Activated gamma-delta T cell treated with Interleukin-2 at 50 U/mL for 16 hours (primary cell): Measurements from ENCODE around the gene PAX5.

ENCODE experiments used
- DNase-seq: peaks from one replicate; pipeline ENCODE4 v3.0.0-alpha.2; 2020

Gene PAX5

DNA sequence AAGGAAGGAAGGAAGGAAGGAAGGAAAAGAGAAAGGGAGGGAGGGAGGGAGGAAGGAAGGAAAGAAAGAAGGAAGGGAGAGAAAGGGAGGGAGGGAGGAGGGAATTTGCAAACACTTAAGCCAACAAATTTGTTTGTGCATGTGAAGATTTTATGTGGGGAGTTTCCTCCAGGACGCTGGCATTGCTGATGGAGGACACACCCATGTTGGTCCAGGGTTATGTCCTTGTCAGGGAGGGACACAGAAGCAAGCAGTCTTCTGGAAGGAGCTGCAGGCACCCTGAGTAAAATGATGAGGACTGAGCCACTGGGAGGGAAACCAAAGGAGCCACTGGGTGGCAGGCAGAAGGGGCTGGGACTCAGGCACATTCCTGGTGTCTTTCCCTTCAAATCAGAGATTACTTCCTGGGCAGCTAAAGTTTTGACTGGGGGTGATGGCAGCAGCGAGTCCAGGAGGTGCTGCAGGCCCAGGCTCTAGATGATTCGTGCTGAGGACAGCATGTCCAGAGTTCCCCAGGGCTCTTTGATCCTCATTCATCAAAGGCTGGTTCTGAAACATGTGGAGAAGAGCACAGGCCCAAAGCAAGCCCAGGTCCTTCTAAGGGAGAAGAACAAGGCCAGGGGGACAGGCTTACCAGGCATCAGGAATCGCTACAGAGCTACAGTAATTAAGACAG is 109.2 kb downstream of the PAX5 start:
- no peak for DNase-seq

DNA sequence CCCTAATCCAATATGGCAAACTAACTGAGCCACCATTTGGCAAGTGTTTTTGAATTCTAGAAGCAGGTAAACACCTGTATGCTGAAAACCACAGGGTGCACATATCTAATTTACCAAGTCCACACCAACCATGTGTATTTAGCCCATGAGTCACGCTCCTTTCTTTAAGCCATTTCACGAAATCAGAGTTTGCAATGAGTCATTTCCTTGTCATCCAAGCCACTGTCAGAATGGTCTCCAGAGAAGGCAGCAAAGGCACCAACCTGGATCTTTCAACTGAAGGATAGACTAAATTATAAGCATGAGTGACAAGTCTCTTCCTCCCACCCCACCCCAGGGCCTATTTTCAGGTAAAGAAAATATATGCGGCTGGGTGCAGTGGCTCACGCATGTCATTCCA is 110.0 kb downstream of the PAX5 start:
- DNase-seq = no peak

DNA sequence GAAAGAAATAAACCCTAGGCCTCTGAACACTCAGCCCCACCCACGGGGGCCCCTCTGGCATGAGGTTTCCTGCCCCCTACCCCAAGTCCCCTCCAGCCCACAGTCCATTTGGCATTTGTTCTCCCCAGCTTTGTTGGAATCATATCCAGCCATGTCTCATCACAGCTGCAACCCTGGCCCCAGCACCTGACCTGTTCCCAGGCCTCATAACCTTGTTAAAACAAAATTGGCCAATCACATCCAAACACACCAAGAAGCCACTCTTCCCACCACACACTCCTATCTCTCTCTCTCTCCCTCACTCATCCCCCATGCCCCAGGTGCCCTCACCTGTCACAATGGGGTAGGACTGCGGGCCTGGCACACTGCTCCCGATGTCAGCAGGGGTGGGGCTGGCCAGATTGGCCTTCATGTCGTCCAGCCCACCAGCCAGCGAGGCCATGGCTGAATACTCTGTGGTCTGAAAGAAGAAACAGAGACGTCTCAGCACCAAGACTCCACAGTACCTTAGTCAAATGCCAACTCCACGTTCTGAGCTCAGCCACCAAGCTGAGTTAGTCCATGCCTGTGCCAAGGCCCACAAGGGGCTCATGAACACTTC is 110.9 kb downstream of the PAX5 start:
- DNase-seq = no peak

DNA sequence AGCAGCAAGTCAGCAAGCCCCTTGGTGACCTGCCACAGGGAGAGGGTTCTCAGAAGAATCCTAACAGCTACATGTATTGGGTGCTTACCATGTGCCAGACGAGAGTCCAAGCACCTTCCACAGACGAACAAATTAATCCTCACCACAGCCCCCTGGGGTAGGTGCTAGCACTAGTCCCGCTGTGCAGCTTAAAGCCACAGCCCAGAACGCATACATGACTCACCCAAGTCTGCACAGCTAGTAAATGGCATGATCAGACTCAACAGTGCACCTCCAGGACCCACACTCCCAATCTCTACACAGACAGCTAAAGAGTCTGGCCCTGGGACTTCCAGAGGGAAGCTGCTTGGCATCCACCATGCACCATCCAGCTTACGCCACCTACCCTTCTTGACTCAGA is 111.5 kb downstream of the PAX5 start:
- DNase-seq = no peak

DNA sequence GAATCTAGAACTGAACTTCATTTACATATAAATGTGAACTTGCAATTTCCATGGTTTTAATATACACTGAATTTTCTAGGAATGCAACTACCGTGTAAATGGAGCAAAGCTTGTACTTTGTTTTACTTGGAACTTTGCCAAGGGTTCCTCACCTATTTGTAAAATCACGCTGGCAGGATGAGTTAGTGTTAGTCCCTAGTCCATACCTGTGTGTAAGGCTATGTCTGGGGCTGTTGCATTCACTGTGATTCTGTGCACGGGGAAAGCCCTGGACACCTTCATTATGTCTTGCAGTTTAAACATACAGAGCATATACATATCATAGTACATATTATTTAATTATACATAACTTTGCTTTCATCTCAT is 119.9 kb downstream of the PAX5 start:
- no peak for DNase-seq

DNA sequence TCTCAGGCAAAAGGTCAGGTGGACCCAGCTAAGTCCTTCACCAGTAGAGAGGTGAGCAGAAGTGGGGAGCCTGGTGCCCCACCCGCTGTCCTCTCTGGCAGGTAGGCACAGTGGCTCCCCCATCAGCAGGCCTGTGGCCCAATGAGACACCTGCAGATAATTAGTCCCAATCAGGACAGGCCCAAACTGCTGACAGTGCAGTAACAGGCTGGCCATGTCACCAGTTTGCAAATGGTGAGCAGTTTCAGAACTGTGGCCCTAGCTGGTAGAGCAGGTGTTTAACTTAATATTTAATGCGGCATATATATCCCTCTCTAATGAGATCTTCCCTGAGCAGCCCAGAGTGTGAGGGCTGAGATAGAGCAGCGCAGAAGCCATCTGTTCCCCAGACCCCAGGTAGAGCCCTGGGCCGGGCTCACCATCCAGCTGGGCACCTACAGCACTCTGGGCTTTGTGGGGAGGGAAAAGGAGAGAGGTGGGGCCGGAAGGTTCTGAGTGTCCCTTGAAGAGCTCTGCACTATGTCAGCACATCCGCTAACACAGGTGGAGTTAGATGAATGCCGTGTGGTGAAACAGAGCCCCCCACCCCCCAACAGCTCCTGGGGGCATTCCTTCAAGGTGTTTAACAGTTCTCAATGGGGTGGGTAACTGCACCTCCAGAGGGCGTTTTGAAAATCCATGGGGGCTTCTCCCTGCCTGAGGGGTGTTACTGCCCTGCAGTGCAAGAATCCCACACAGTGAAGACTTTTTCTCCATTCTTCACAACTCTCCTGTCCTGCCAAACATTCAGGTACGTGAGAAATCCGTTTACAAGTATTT is 120.5 kb downstream of the PAX5 start:
- DNase-seq = no peak

DNA sequence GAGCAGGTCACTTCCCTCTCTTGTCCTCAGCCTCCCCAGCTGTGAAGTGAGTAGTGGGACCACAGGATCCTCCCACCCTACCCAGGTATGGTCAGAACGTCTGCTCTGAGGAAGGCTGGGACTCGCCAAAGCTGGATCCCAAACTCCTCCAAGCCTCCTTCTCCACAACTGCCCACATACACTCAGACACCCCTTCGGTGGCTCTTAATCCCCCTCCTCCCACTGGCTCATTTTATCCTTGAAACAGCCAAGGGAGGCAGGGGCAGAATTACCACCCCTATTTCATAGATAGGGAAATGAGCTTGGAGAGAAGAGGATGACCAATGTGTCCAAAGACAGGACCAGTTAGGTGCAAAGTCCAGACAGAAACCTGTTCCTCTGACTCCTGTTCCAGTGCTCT is 121.4 kb downstream of the PAX5 start:
- no peak for DNase-seq

DNA sequence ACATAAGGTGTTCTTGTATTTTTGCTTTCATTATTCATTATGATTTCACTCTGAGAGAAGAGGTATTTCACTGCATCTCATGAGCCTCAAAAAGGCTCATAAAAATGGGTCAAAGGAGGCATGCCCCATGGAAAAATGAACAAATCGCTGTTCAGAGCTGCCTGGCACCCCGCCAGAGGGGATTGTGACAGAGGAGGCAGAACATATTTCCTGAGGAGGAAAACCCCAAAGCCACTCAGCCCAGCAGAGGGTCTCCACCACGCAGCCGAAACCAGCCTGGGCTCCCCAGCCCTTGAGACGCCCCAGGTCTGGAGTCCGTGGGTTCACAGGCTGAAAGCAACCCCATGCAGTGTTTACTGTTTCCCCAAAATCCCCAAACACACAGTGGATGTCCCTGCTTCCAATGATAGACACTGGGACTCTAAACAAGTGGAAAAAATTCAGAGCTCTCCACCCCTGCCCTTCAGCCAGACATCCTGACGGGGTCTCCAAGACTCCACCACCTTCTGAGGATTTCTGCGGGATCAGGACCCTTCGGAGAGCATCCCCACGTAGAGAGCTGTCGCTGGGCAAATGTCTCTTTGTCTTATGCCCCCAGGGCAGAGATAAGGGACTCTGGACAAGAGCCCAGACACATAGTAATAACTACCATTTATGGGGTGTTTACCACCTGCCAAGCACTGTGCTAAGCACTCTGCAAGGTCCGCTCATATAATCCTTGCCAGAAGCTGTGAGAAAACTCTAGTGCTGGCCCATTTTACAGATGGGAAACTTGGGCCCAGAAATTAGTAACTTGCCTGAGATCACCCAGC is 122.3 kb downstream of the PAX5 start:
- no peak for DNase-seq

DNA sequence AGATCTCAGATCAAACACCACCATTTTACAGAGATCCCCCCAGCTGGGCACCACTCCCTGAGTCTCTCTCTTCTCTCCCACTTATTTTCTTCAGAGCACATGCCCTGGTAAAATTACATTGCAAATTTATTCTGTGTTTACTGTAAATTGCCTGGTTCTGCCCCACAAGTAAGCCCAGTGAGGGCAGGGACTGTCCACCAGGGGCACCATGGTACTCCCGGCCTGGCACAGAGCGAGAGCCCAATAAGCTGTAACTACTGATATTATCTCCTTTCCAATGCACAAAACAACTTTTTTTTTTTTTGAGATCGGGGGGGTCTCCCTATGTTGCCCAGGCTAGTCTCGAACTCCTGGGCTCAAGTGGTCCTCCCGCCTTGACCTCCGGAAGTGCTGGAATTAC is 123.0 kb downstream of the PAX5 start:
- DNase-seq = no peak

DNA sequence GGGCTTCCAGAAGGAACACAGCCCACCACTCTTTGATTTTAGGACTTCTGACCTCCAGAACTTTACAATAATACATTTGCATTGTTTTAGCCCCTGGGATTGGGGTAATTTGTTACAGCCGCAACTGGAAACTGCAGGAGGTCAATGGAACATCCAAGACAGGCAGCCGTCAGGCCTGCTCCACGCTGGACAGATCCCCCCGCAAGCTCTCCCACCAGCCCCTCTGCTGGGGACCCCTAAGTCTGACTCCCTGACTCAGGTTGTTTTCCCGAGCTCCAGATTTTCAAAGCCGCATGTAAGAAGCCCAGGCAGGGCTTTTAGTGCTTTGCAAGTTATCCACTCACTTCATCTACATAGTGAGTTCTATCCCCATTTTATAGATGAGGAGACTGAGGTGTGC is 127.6 kb downstream of the PAX5 start:
- DNase-seq = no peak

DNA sequence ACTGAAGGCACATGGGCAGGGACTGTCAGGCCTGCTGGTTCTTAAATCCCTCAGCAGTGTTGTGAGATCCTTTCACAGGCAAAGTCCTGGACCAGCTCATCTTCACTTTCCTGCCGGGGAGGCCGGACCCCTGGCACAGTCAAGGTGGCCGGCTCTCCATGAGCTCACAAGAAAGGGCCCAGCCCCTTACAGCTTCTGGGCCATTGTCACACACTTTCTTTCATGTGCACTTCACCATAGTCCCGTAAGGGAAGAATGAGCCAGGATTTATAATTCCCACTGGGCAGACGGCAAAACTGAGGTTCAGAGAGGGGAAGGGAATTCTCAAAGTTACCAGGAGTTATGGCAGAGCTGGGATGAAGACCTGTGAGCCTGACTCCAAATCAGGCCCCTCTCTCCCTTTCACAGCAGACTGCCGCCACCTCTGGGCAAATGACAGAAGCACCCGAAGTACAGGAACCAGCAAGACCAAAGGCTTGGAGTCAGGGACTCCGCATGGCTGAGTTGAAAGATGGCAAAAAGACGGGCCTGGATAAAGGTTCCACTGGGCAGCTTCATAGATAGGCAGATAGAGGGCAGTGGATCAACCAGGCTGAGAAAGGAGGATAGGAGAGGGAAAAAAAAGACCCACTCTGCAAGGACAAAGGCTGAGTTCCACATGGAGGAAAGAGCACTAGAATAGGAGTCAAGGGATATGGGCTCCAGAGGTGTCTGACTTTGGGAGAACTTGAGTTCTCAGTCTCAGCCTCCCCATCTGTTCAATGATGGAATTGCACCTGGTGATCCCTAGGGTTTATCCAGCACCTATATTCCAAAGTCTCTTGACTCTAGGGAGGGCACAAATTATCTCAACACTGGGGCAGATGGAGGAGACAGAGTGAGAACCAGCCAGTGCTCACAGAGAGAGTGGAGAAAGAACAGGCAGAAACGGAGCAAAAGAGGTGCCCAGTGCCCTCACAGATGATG is 128.7 kb downstream of the PAX5 start:
- DNase-seq = no peak

DNA sequence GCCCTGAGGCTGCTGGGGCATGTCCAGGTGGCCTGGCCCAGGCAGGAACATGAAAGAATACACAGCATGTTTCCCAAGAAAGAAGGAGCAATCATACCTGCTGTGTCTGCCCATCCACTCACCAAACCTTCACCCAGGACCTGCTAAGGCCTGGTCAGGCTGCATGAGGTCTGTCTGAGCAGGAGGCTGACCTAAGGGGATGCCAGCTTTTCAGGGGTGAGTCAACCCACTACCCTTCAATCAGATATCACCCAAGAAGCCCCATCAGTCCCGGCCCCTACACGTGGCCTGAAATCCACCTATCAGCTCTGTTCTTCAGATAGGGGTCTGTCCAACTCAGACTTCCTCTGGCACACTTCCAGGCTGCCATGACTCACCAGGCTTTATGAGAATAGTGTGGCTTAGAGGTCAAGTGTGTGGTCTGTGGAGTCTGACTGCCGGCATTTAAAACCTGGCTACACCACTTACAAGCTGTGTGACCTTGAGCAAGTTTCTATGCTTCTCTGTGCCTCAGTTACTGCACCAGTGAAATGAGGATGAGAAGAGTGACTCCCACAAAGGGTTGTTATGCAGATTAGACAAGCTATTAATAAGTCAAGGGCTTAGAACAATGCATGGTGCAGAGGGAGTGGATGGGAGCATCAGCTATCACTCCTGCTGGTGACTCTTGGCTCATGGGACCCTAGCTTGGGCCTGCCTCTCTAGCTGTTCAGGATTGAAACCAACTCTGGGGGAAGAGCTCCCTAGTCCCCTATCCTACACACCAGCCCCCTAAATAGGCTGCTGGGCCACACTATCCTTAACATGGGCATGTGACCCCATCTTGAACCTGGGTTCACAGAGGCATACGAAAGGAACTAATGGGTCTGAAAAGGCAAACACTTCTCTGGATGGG is 130.3 kb downstream of the PAX5 start:
- DNase-seq = no peak

DNA sequence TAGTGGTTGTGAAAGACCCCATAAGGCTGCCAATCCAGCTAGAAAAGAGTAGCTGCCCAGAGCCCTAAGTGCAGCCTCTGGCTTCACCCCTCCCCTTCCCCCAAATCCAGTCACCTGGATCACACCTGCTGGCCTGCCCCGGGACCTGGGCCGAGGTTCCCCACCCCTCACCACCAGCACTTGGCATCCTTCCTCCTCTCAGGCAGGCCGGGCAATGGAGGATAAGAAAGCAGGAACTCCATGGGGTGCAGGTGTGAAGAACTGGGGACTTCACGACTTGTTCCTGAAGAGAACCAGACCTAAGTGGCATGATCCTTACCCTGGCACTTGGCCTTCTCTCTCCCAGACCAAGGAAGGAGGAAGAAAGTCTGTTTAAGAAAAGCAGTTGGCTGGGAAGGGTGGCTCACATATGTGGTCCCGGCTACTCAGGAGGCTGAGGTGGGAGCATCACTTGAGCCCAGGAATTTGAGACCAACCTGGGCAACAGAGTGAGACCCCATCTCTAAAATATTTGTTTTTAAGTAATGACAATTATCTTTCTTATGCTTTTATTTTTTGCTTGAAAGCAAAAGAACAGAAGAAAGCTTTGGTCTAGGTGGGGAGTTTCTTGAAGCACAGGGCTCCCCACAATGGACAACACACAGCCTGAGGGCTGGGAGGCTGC is 131.1 kb downstream of the PAX5 start:
- DNase-seq = no peak

DNA sequence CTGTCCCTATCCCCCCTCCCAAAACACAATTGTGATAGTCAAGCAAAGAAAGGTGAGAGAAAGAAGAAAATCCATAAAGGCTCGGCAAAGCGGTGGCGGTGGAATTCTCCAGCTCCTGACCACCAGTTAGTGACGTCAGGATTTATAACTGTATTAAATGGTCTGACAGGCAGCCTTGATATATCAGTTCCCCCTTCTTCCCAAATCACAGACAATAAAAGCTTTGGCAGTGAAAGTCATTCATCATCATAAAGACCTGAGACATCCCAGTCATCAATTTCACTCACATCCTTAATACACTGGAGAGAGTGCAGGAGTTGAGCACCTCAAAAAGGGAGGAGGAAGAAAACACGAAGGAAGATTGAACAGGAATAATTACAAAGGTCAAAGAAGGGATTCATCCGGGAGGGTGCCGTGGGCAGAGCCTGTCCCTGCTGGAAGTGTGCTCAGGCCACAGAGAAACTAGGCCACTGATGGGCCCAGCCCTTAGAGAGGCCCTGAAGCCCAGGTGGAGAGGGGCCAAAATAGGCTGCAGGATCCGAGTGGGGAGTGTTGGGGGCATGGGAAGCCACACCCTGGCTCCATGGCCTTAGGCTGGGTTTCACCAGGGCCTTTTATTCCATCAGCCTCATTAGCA is 131.9 kb downstream of the PAX5 start:
- DNase-seq = no peak

DNA sequence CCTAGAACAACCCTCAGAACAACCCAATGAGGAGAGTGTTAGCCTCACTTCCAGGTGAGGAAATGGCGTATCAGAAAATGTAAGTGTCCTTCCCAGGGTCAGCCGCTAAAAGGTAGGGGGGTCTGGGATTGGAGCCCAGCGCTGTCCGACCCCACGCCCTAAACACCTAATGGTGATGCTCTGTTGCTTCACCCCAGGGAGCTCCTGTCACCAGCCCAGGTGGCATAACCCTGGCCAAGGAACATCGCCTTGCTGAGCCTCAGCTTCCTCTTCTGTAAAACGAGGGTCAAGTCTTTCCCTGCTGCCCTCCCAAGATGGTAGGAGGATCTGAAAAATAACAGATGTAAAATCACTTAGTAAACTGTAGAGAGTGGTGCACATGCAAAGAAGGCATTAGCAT is 132.5 kb downstream of the PAX5 start:
- DNase-seq = no peak

DNA sequence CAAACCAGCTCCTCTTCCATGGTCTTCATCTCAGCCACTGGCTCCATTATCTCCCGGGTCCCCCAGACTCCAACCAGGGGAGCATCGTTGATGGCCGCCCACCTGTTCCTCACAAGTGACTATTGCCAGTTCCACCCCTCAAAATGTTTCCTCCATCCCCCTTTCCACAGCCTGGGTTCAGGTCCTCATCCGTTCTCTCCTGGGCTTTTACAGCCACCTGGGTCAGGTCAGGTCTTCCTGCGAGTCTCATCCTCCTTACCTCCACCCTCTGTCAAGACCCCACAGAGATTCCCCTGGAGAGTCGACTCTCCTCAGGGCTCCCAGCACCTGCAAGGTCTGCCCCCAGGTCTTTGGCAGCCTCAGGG is 133.2 kb downstream of the PAX5 start:
- no peak for DNase-seq

DNA sequence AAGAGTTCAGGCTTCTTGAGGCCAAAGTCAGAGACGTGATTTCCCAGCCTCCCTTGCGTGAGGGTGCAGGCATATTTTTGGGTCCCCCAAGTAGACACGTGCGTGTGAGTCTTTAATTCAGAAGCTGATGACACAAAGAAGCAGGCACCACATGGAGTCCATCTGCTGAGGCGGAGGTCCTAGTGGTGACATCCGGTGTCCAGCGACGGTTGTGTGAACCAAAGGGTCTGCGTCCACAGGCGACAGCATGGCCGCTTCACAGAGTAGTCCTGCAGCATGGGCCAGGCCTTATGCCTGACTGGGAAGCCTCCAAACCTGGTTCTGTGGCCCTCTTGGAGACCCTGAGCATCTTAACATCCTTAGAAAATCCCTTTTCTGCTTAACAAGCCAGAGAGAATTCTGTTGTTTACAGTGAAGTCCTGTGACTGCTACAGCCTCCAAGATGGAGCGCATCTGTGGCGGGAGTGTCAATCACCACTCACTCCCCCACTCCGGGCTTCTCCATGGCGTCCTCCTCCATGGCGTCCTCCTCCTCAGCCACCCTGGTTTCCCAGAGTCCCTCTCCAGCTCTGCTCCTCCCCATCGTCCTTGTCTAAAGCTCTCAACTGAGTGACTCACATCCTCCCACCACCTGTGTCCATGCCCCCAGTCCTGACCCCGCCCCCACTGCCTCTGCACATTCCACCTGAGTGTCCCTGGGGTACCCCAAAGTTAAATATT is 133.8 kb downstream of the PAX5 start:
- DNase-seq = no peak

DNA sequence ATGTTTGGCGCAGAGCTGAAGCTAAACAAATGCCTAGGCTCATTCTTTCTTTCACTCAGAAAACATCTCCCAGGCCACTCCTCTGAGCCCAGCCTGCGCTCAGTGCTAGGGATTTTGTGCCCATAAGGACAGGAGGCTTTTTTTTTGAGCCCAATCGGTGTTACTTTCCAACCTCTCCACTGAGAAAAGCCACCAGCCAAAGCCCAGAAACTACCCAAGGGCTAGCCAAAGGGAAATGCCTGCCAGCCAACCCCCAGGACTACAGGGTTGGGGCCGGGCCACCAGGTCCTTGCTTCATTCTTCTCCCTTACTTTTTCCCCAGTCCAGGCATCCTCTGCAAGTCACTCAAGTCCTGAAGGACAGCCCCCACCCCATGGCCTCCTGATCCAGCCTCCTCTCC is 134.7 kb downstream of the PAX5 start:
- no peak for DNase-seq

DNA sequence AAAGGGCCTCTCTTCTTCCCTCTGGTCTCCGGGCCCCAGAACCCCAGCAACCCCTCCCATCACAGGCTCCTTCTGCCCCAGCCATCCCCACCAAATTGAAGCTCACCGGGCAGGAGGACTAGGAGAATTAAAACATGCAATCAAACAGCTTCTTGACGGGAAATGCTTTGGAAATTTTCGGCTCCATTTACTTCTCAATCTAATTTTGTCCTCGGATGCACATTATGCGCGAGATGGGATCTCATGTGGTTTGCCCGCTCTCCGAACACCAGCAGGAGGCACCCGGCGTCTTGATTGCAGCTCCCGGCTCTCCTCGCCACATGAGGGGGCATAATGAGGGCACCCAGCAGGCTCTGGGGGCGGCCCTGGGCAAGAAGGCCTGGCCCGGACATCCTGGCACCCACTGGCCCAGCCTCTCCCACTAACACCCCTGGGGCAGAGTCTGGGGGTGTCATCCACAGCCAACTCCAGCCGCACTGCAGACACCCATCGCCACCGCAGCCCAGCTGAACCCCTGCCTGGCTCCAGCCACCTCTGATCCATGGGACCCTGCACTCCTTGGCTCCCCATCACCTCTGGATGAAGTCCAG is 135.5 kb downstream of the PAX5 start:
- no peak for DNase-seq
